OCI-LY3 (cell line): ENCODE results near the gene WNT9A.

Experiments
- EZH2phosphoT487 ChIP-seq: fragments of 200-600 bp; shearing (Covaris generic); IDR thresholded peaks from 2 replicates; pipeline ENCODE4 v1.6.1; 2018; ENCODE audit warnings: antibody characterized with exemption, mixed run types, low read depth
- TF ChIP-seq, protein P1 (sequence below): fragments of 200-600, 300-600 bp; sonication (generic); IDR thresholded peaks from 2 replicates; pipeline ENCODE4 v1.5.1; 2014; ENCODE audit warnings: antibody characterized with exemption, low read length, low read depth

DNA sequence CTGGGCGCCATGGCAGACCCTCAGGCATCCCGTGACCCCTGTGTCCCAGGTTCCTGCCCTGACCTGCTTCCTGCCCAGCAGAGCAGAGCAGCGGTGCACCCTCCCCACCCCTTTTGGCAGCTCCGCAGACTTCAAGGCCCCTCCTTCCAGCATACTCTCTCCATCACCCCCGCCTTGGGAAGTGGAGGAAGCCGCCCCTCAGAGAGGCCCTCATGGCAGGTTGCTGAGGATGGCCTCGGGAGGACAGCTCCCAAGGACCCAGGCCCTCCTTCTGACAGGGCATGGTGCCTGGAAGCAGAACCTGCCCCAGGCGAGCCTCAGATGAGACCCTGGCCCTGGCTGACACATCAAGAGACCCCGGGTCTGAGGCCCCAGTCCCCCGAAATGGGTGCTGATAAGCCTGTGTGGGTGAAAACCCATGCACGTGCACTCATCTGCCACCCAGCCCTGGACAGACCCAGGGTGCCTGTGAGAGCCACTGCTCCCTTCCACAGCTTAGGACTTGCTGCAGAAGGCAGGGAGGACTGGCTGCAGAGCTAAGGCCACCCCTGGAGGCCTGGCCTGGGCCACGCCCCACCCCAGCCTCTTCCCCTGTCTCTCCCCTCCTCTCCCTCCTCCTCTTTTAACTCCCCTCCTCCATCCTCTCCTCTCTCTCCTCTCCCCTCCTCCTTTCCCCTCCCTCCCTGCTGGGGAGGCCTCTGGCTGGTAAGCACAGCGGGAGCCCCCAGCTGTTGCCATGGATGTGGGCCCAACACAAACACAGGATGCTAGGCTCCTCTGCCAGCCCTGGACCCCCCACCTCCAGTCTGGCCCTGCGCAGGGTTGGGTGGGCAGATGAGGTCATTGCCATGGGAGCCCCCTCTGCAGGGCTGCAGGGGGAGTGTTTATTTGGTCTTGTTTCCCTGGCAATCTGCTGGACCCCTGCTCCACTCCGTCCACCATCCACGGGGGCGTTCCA lies 33.7 kb downstream of the WNT9A start:
- TF ChIP-seq, protein P1, sequence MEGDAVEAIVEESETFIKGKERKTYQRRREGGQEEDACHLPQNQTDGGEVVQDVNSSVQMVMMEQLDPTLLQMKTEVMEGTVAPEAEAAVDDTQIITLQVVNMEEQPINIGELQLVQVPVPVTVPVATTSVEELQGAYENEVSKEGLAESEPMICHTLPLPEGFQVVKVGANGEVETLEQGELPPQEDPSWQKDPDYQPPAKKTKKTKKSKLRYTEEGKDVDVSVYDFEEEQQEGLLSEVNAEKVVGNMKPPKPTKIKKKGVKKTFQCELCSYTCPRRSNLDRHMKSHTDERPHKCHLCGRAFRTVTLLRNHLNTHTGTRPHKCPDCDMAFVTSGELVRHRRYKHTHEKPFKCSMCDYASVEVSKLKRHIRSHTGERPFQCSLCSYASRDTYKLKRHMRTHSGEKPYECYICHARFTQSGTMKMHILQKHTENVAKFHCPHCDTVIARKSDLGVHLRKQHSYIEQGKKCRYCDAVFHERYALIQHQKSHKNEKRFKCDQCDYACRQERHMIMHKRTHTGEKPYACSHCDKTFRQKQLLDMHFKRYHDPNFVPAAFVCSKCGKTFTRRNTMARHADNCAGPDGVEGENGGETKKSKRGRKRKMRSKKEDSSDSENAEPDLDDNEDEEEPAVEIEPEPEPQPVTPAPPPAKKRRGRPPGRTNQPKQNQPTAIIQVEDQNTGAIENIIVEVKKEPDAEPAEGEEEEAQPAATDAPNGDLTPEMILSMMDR, result no peak
- TF ChIP-seq EZH2phosphoT487, result no peak
